Erythroblast (primary cell): ENCODE measurements around the gene RAB3C.

Experiments
- GATA1 ChIP-seq: IDR thresholded peaks from 2 replicates; pipeline ENCODE4 v1.6.1; 2011; ENCODE audit warnings: low read depth, mild to moderate bottlenecking, control low read depth, low read length, moderate library complexity
- POLR2A ChIP-seq: IDR thresholded peaks from 2 replicates; pipeline ENCODE4 v1.6.1; 2011; ENCODE audit warnings: mild to moderate bottlenecking, low read length

DNA sequence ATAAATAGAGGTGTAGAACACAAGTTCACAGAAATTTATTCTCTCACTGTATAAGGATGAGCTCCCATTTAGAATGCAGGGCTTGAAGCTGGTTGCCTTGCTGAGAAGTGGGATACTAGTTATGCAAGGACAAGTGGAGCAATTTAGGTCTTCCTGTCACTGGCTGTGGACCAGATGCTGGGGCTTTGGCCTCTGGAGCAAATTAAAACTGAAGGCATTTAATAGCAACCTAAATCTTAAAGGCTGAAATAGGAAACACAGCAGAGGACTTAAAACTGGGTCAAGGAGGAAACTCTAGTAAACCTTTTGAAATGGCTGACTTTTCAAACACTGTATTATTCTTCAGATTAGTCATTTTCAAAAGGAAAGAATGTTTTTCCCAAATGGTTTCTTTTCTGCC lies 319.4 kb downstream of the RAB3C start:
- TF ChIP-seq POLR2A (no peak), GATA1 (no peak)
